ENCODE data around the gene PARP1.
A peak's percentile ranks its signal among the peaks of the same experiment; 100 is the strongest.
"Not testable (repeated sequence)": the region's sequence is repeated elsewhere in the genome, so short reads cannot be mapped to it uniquely, and the experiment has no call there.

PARP1 gene

DNA sequence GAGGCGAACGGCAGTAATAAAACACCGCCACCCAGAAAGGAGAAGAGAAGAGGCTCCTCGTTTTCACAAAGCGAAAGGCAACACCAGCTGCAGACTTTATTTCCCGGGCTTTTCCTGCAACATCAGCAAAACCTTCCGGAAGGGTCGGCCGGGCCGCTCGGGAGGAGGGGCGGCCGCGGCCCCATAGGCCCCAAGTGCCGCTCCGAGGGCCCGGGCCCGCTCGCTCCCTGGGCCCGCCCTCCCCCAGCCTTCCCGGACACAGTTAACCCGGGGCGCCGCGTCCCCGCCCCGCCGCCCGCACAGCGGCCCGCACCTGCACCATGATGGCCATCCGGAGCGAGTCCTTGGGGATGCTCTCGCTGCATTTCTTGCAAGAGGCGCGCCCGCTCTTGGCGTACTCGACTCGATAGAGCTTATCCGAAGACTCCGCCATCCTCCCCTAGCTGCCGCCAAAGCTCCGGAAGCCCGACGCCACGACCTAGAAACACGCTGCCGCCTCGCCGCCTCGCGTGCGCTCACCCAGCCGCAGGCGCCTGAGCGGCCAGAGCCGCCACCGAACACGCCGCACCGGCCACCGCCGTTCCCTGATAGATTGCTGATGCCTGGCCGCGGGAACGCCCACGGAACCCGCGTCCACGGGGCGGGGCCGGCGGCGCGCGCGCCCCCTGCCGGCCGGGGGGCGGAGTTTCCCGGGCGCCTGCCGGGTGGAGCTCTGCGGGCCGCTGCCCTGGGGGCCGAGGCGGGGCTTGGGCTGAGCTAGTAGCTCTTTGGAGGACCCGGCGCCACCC, at the start of gene PARP1:
PARP1 (minus strand) TSS at position 597 of the 788 bp plus-strand sequence; CDS start at position 433, 164 bp downstream.
- DNase-seq (ENCODE audit: low read depth): peak; percentile 77

DNA sequence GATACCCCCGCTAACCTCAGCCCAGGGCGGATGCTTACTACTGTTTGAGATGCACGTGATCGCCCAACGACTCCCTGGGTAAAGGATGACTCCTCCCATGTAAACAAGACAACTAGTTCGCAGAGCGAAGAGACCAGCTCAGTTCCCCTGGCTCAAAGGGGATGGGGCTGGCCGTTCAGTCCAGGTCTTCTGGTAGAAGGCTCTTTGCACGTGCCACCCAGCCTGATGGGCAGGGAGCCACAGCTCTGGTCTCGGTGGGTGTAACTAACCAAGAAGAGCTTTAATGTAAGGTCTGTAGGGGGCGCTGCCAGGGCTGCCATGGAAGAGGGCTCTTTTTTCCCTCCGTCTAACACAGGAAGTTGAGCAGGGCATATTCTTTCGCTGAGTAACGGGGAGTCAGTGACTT, 49.4 kb upstream of the PARP1 start:
- peak; percentile 28 for DNase-seq (ENCODE audit: low read depth)

DNA sequence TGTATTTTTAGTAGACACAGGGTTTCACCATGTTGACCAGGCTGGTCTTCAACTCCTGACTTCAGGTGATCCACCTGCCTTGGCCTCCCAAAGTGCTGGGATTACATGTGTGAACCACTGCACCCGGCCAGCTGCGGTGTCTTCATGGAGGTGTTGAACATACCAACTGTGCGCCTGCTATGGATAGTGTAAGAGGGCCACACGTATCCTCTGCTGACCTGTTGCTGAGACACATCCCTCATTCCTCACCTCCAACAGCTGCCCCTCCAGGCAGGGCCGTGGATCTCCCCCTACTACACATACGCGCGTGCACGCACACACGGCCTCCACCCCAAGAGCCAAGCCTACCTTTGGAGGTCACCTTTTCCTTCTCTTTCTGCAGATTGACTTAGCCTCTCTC, 48.0 kb upstream of the PARP1 start:
- DNase-seq (ENCODE audit: low read depth): no peak

DNA sequence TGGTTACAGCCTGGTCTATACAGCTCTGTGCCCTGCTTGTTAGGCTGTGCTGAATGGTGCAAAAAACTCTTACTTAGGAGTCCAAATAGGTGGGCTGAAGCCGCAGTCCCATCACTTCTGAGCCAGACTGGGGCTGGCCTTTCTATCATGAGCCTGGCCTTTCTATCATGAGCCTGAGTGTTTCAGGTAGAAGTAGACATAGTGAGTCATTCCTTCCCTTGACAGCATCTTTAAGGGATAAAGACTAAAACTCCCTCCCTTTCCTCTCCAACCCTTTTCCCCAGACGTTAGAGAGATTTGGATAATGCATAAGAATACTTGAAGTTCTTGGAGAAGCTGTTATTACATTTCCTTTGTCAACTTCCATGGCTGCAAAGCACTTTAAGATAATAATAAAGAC, 46.5 kb upstream of the PARP1 start:
- DNase-seq (ENCODE audit: low read depth): no peak

DNA sequence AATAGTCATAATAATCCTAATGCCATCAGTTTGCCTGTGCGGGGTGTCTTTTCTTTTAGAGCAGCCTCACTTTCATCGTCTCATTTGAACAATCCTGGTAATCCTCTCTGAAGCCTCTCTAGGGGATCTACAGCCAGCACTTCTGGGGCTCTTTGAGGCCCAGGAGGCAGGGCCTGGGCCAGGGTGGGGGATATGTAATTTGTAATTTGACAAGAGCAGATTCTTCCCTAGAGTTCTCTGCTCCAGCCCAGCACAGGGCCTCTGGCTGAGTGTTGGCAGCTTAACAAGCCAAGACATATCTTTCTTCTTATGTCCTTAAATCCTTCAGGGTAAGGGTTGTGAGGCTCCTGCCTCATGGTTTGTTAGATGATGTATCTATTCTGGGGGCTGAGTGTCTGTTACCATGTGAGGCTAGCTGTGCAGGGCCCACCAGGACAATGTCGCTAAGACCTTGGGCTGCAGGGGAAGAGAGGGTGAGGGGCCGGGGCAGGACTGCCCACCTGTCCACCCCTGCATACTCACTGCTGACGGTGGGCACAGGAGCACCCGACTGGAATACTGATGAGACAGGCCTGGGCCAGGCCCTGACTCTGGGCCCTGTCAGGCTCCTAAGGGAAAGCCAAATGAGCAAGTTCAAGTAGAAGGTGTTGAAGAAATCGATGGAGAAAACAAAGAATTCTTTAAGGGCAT, 45.3 kb upstream of the PARP1 start:
- DNase-seq (ENCODE audit: low read depth): no peak

DNA sequence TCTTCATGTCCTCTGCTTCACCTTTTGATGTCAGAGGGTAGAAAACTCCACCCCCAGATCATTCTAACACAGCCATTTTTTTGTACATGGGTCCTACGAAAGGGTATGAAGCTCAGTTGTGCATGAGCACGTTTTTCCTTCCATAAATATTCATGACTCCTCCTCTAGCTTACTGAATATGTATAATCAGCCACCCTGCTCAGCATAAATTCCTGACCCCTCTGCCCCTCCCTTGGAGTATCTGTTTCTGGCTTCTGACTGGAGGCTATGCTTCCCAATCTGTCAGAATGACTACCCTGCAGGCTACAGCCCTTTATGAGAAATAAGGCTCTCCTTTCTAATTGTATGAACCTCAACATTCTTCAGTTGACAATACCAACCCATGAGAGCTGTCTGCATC, 42.8 kb upstream of the PARP1 start:
- no peak for DNase-seq (ENCODE audit: low read depth)

DNA sequence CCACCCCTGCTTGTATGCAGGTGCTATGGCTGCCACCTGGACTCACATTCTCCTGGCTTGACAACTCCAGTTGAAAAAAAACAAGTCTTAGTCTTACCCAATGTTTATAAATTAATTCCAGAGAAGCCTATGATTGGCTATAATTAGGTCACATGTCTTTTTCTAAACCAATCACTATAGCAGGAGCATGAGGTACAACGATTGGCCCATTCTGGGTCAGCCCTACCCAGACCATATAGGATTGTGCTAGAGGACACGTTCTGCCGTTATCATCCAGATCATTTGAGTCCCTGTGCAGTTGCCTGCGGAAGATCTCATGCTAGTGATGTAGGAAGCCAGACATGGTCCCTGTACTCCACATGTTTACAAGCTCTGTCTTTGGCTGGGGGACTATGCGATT, 41.9 kb upstream of the PARP1 start:
- no peak for DNase-seq (ENCODE audit: low read depth)

DNA sequence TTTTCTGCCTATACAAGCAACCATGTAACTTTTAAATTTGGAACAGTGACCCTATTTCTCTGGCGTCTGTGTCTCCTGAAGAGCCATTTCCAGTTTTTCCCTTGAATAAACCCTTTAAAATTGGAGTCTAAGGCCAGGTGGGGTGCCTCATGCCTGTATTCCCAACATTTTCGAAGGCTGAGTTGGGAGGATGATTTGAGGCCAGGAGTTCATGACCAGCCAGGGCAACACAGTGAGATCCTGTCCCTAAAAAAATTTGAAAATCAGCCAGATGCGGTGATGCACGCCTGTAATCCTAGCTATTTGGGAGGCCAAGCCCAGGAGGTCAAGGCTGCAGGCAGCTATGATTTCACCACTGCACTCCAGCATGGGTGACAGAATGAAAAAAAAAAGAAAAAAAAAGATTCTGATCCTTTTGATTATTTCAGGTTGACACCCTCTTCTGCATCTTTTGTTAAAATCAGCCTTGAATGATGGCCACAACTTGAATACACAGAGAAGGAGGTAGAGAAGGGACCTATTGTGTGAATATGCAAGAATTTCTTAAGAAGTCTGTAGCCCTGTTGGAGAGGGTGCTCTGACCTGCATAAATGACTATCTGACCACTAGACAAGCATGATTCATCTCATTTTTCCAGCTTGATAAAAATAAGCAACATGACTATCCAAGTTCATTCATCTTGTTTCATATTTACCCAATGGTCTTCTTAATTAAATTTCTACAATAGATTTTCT, 40.2 kb upstream of the PARP1 start:
- DNase-seq (ENCODE audit: low read depth): no peak

DNA sequence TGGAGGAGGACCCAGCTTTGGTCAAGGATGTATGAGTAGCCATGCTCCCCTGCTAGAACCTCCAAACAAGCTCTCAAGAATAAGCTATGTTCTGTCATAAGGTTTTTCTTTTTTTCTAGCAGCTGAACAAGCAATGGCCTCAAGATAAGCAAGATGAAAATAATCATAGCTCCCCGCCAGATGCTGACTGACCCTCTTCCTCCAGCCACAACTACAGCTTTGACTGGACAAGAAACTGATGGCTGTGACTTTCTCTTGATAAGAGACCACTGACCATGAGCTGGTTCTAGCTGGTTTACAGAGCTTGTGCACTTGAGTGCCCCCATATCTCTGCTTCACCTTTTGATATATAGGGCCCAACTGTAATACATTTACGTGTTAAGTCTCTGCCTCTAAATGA, 38.2 kb upstream of the PARP1 start:
- DNase-seq (ENCODE audit: low read depth): no peak

DNA sequence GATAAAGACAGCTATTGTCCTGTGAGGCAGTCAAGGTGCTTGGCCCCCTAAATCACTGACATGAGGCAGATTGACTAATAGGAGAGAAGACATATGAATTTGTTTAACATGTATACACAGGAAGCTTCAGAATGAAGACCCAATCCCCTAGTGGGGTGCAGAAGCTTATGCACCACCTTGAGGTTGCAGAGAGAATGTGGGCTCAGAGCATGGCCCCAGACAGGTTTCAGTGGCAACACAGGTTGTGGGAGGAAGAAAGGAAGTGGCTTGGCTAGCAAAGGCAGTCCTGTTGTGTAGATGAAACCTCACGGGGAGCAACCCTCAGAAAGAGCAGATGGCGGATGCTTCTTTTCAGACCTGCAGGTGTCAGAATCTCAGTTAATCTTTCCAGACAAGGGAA, 37.0 kb upstream of the PARP1 start:
- DNase-seq (ENCODE audit: low read depth): peak; percentile 30

DNA sequence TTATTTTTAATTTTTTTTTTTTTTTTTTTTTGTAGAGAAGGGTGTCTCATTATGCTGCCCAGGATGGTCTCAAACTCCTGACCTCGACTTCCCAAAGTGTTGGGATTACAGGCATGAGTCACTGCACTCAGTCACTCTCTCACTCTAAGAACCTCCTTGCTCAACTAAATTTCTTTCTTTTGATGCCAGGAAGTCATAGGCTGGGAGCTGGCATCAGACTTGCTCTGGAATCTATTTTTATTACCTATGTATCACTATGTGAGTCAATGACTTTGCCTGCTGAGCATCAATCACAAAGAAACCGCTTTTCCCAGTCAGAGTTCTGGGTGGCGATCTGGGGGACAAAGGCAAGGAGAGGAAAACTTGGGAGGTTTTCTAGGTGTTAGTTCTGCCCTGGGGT, 35.5 kb upstream of the PARP1 start:
- no peak for DNase-seq (ENCODE audit: low read depth)

DNA sequence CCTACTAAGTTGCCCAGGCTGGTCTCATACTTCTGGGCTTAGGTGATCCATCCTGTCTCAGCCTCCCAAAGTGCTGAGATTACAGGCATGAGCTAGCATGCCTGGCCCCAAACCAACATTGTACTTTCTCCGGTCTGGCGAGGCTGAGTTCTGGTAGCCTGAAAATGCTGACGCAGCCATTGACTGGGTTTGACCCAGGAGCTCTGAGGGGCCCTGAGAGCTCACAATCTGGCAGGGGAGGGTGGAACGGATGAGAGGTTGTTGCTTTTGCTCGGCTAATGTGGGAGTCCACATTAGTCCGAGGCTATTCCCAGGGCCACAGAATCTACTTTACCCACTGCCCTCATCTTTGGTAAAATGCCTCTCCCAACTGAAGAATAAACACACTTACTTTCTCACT, 35.1 kb upstream of the PARP1 start:
- DNase-seq (ENCODE audit: low read depth): no peak

DNA sequence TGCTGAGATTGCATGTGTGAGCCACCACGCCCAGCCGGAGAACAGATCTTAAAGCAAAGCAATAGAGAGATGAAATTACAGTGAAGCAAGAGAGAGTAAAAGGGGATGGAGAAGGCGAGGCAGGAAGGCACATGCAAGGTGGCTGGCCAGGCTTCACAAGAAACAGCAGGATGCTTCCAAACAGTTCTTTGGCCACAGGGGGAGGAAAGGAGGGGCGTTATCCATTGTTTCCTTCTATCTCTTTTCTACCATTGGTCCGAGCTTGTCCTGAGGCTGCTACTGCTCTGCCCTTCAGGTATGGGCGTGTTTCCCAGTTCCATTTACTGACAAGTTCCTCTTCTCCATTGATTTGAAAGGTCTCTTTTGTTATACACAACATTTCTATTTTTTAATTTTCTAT, 33.7 kb upstream of the PARP1 start:
- DNase-seq (ENCODE audit: low read depth): no peak

DNA sequence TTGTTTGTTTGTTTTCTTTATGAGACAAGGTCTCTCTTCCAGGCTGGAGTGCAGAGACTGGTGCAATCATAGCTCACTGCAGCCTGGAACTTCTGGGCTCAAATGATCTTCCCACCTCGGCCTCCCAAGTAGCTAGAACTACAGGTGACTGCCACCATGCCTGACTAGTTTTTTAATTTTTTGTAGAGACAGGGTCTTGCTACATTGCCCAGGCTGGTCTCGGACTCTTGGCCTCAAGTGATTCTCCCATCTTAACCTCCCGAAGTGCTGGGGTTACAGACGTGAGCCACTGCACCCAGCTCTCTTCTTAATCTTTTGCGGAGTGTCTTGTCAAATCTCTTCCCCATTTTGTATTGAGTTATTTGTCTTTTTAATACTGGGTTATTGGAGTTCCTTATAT, 32.6 kb upstream of the PARP1 start:
- DNase-seq (ENCODE audit: low read depth): no peak

DNA sequence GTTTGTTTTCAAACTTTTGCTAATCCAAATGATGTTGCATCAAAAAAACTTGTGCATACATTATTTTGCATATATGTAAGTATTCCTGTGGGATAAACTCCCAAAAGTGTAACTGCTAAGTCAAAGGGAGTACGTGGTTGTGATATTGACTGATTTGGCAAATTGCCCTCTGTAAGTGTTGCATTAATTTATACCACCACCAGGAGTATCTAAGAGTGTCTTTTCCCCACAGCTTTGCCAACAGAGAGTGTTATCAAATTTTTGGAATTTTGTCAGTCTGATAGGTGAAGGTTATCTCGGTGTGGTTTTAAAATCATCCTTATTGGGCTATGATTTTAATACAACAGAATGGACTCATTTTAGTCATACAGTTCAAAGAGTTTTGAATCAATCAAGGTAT, 30.1 kb upstream of the PARP1 start:
- DNase-seq (ENCODE audit: low read depth): no peak

DNA sequence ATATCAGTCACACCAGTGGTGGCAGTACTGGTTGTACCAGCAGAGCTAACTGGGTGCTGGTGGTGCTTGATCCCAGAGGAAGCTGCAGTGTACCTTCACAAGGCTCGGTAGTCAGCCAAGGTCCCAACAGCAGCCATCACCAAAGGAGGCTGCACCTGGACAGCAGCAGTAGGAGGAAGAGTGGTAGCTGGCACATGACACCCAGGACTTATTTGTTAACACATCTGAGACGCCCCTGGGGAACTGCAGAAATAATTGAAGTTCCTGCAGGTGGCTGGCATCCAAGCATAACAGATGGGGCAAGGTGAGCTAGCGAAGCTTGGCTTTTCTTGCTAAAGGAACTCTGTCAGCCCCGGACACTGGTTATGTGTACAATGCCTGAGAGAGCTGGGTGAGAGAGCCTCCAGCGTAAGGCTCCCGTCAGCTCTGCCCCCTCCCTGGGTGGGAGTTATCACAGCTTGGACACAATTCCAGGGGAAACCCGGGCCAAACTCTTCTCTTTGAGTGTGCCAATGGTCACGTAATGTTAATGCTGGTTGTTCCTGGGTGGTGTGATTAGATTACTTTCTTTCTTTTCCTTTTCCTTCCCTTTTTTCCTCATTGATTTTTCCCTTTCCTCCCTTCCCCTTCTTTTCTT, 29.1 kb upstream of the PARP1 start:
- no peak for DNase-seq (ENCODE audit: low read depth)

DNA sequence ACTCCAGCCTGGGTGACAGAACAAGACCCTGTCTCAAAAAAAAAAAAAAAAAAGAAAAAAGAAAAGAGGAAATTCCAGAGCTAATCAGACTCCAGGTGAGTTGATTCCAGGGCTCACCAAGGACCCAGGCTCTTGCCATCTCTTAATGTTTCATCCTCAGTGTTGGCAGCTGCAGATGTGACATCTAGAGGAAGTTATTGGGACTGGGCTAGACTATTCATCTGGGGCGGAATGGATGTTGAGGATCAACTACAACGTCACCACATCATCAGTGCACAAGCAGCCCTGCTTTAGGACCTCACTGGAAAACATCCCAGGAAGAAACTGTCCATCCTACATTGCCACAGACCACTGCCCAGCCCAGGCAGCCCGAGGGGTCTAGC, 28.6 kb upstream of the PARP1 start:
- no peak for DNase-seq (ENCODE audit: low read depth)

DNA sequence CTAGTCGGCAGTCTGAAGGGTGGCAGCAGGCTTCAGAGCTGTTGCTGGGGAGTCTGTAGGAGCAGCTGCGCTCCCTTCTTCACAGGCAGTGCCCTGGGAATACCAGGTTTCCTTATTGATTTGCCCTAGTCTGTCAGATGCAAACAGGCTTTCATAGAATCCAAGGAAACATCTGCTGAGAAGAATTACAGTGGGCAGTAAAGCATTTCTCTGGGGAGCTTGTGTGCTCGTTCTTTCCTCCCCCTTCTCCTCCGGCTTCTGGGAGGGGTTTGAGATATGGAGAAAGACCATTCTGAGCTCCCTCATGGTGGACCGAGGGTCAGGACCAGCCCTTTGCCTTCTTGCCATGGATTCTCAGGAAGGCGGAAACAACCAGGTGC, 25.4 kb upstream of the PARP1 start:
- no peak for DNase-seq (ENCODE audit: low read depth)

DNA sequence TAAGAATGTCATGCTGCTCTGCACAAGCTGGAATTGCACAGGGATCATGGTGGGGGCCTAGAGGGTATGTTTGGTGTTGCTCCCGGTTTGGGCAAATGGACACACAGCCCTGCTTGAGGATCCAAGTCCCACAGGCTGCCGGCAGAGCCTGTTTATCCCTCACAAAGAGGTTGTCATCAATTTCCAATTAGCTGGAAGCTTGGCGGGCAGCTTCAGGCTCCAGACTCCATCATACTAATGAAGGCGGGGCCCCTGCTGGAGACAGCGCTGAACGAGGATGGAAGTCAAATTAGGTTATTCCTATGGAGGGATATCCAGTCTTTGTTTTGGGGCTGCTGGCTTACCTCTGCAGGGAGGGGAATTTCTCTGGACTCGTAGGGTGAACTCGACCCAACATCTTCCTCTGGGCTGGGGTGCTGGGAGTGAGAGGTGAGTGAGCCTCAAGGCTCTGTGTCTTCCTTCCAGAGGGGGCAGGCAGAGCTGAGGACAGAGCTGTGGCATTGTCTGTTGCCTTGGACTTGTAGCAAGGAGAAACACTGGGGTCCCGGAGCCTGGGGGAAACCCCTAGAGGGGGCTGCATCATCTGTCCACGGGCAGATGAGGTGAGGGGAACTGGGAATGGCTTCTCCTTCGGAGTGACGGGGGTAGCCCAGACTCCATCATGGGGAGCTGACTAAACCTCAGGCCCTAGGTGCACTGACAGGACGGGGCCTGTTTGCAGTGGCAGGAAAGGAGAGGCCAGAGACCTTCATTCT, 24.9 kb upstream of the PARP1 start:
- no peak for DNase-seq (ENCODE audit: low read depth)

DNA sequence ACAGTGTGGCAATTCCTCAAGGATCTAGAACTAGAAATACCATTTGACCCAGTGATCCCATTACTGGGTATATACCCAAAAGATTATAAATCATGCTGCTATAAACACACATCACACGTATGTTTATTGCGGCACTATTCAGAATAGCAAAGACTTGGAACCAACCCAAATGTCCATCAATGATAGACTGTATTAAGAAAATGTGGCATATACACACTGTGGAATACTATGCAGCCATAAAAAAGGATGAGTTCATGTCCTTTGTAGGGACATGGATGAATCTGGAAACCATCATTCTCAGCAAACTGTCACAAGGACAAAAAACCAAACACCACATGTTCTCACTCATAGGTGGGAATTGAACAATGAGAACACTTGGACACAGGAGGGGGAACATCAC, 24.0 kb upstream of the PARP1 start:
- DNase-seq (ENCODE audit: low read depth): not testable (repeated sequence)

DNA sequence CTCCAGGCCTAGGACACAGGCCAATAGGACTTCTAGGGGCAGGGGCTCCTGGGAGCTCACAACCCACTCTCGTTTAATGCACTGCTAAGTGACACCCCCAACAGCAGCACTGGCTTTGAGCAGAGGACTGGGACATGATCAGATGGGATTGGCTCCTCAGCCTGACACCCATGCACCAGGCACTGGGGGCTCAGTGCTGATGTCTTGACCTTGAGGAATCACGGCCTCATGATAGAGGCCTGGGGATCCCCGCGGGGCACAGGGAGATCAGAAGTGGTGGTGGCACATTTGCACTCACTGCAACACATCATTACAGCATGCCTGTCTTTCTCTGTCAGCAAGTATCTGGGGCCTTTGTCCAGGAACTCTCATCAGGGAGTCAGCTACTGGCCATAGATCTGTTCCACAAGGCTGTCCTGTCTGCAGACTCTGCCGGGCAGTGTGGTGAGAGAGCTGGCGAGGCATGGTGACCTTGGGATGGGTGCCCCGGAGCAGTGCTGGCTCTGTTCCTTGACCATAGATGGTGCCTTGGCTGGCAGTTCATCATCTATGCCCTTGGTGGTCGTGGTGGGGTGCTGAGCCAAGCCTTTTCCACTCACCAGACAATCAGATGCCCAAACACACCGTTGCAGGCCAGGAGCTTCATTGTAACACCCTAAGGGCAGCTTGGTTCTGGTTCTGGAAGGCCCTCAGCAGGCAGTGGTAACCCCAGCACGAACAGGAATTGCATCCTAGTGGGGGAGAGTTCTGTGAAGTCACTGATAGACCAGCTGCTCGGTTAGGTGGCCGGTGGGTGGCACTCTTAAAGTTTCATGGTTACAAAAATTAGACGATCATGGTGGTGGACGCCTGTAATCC, 22.2 kb upstream of the PARP1 start:
- DNase-seq (ENCODE audit: low read depth): no peak

Measured in activated T-cell treated with anti-CD3 and anti-CD28 coated beads for 1 hour (primary cell).